Testis (tissue), 3 donors: ENCODE measurements around the gene KRT72. TPM values are rescaled to one million over a fixed set of nuclear protein-coding genes. Genes with fewer than 3 reads are reported as not detected.

Source experiments
- DNase-seq: peaks from one replicate; pipeline ENCODE4 v3.0.0-alpha.2; 2019
- H3K27ac ChIP-seq, 2 donors: fragments of 200-600 bp; sonication (generic); one replicate each; pipeline ENCODE4 v1.5.1; 2019
- H3K27me3 ChIP-seq: fragments of 200-600 bp; sonication (generic); one replicate; pipeline ENCODE4 v1.5.1; 2019
- H3K36me3 ChIP-seq: fragments of 200-600 bp; sonication (generic); one replicate; pipeline ENCODE4 v1.5.1; 2017; ENCODE audit warnings: low read depth; ENCODE audit errors: missing control alignments
- H3K4me1 ChIP-seq: fragments of 200-600 bp; sonication (generic); one replicate; pipeline ENCODE4 v1.5.1; 2019
- H3K4me3 ChIP-seq, 2 donors: fragments of 200-600 bp; sonication (generic); one replicate each; pipeline ENCODE4 v1.5.1; 2017 to 2019
- H3K9me3 ChIP-seq: fragments of 200-600 bp; sonication (generic); one replicate; pipeline ENCODE4 v1.5.1; 2017
- CTCF ChIP-seq, 3 experiments: fragments of 450-650 bp in 2 of 3; fragments of 200-600 bp in 1 of 3; sonication (generic) in 1 of 3; IDR thresholded peaks; one replicate each; pipeline ENCODE4 v1.5.1; 2016 to 2019; ENCODE audit warnings: antibody characterized with exemption in 3 of 3, mild to moderate bottlenecking in 2 of 3, moderate library complexity in 1 of 3
- POLR2A ChIP-seq: fragments of 450-650 bp; IDR thresholded peaks from one replicate; pipeline ENCODE4 v1.6.1; 2017; ENCODE audit warnings: antibody characterized with exemption, mild to moderate bottlenecking, moderate library complexity
- WGBS, 2 donors: methylation state at CpG; one replicate each; pipeline ENCODE4 v1.1.5; 2018; 5-methylcytosine and 5-hydroxymethylcytosine counted together
- intact Hi-C: fragments of 100-400 bp; cut with DNase I; formaldehyde crosslinking; loops from one replicate; pipeline ENCODE4 v1.15.1; 2023; ENCODE audit warnings: low total_unique reads
- polyA plus RNA-seq: library from polyadenylated mRNA; stranded (reverse); fragments of 350-450 nt; fragmentation: Illumina TruSeq; extraction: RNeasy Lipid Tissue Mini Kit (QIAGEN cat#74804); gene quantifications from one replicate; pipeline ENCODE4 v1.2.3, GENCODE V29; 2014; ENCODE audit warnings: low read depth, low replicate concordance; ENCODE audit not compliant: insufficient read depth
- total RNA-seq, 2 donors: library from RNA; depleted of rRNA; stranded (reverse); fragments of >200 nt; gene quantifications; one replicate each; pipeline ENCODE4 v1.2.3, GENCODE V29; 2016

The KRT72 gene
- total and polyA plus RNA-seq, 3 donors from 2014 or later = 11.7 to 85.0 (median 16.5) TPM

DNA sequence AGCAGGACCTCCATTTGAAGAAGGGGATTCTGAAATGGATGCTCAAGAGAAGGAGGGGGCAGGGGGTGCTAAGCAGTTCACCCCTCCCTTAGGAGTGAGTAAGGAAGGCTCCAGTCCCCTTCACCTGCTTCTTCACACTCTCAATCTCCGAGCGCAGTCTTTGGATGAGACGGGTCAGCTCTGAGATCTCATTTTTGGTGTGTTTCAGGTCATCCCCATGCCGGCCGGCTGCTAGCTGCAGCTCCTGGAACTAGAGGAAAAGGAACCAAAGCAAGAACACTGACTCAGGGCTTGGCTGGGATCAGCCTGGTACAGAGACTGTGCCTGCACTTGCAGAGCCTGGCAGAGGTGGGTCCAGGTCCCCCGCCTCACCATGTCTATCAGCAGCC, 9.8 kb upstream of the KRT72 start:
- TF ChIP-seq CTCF (IDR thresholded peaks at IDR 0.05) = no peak
- TF ChIP-seq POLR2A = no peak
- no peak for DNase-seq
- no peak overlapping the region for H3K27ac ChIP-seq
- no peak overlapping the region for H3K4me3 ChIP-seq
- no peaks in the 10 kb centered on the region for H3K4me1 ChIP-seq
- H3K27me3 ChIP-seq = no peaks in the 10 kb centered on the region
- WGBS, 2 donors = 93 to 98% methylated on average over 6 of the region's 6 CpGs
- no peaks in the 10 kb centered on the region for H3K36me3 ChIP-seq
- intact Hi-C loops = no loop called here
- H3K9me3 ChIP-seq = no peaks in the 10 kb centered on the region

- H3K4me1 ChIP-seq = no peaks in the 10 kb centered on the region
- no peak overlapping the region for H3K27ac ChIP-seq
- TF ChIP-seq POLR2A (no peak), CTCF (IDR thresholded peaks at IDR 0.05) (no peak)
- intact Hi-C loops = no loop called here
- no peaks in the 10 kb centered on the region for H3K36me3 ChIP-seq
- H3K4me3 ChIP-seq = no peak overlapping the region
- 84 to 88% methylated on average over 8 of the region's 8 CpGs for WGBS, 2 donors
- DNase-seq = no peak
- H3K9me3 ChIP-seq = no peaks in the 10 kb centered on the region
- H3K27me3 ChIP-seq = no peaks in the 10 kb centered on the region
Measured at GRCh38 chr12:52608826-52609630, 7.8 kb upstream of the KRT72 start.

GRCh38 chr12:52608161-52608560, 6.9 kb upstream of the KRT72 start:
- Histone ChIP-seq H3K27ac (no peak overlapping the region), H3K9me3 (no peaks in the 10 kb centered on the region), H3K4me3 (no peak overlapping the region), H3K36me3 (no peaks in the 10 kb centered on the region), H3K4me1 (no peaks in the 10 kb centered on the region), H3K27me3 (no peaks in the 10 kb centered on the region)
- intact Hi-C loops = no loop called here
- 79 to 89% methylated on average over 2 to 6 of the region's 6 CpGs for WGBS, 2 donors
- TF ChIP-seq POLR2A (no peak), CTCF (IDR thresholded peaks at IDR 0.05) (no peak)
- DNase-seq = no peak

DNA sequence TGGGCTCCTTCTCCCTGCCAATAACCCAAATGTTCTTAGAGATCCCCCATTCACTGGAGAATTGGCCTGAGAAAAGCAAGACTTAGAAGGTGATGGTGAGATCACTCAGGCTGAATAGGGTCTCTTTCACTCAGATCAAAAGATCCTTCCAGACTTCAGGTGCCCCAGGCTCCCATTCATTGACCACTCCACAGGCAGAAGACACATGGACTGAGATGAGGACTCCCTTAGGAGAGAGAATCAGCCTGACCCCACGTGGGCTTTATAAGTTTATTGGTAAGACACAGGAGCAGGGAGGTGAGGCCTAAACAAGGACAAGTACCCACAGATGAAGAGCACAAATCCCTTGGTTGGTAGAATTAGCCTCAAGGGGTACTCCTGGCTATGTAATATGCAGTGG, 6.1 kb upstream of the KRT72 start:
- Histone ChIP-seq H3K36me3 (no peaks in the 10 kb centered on the region), H3K4me1 (no peaks in the 10 kb centered on the region), H3K27me3 (no peaks in the 10 kb centered on the region), H3K27ac (no peak overlapping the region), H3K9me3 (no peaks in the 10 kb centered on the region), H3K4me3 (no peak overlapping the region)
- no peak for DNase-seq
- intact Hi-C loops = no loop called here
- WGBS, 2 donors = 71% methylated on average over 1 of the region's 1 CpG; no CpG with 5 or more reads in 1 of the 2 donors
- no peak for TF ChIP-seq CTCF (IDR thresholded peaks at IDR 0.05)
- no peak for TF ChIP-seq POLR2A
